Astrocyte (in vitro differentiated cells and primary cell): Measurements from ENCODE around the gene DLGAP3. TPM values are rescaled to one million over a fixed set of nuclear protein-coding genes. Genes with fewer than 3 reads are reported as not detected.

Source experiments
- DNase-seq: peaks from one replicate; pipeline ENCODE4 v3.0.0-alpha.2; 2010; ENCODE audit warnings: low read depth
- FAIRE-seq: peaks from 2 replicates; lab custom pipeline; 2011; peaks lifted over from hg19 to GRCh38; lab: Jason Lieb, UNC
- H2AFZ ChIP-seq: 2 replicates; pipeline ENCODE4 v1.6.0; 2012; ENCODE audit warnings: low read depth, low read length, inconsistent platforms
- H3K27ac ChIP-seq: 2 replicates; pipeline ENCODE4 v1.5.1; 2011; ENCODE audit warnings: low read depth, low read length, inconsistent platforms
- H3K27me3 ChIP-seq: 2 replicates; pipeline ENCODE4 v1.6.0; 2011; ENCODE audit warnings: low read length, inconsistent platforms; ENCODE audit not compliant: insufficient read depth
- H3K36me3 ChIP-seq: 2 replicates; pipeline ENCODE4 v1.5.1; 2011; ENCODE audit warnings: low read length, inconsistent platforms; ENCODE audit not compliant: insufficient read depth
- H3K4me1 ChIP-seq: 2 replicates; pipeline ENCODE4 v1.5.1; 2011; ENCODE audit warnings: low read length, inconsistent platforms; ENCODE audit not compliant: insufficient read depth
- H3K4me2 ChIP-seq: 2 replicates; pipeline ENCODE4 v1.6.0; 2012; ENCODE audit warnings: low read length, inconsistent platforms
- H3K4me3 ChIP-seq: 2 replicates; pipeline ENCODE4 v1.5.1; 2011; ENCODE audit warnings: low read depth, mild to moderate bottlenecking, low read length, inconsistent platforms; ENCODE audit not compliant: insufficient read depth
- H3K79me2 ChIP-seq: 2 replicates; pipeline ENCODE4 v1.6.0; 2012; ENCODE audit warnings: mild to moderate bottlenecking, low read length, inconsistent platforms; ENCODE audit not compliant: insufficient read depth
- H3K9ac ChIP-seq: 2 replicates; pipeline ENCODE4 v1.6.0; 2012; ENCODE audit warnings: mild to moderate bottlenecking, low read length, inconsistent platforms
- H3K9me3 ChIP-seq: 2 replicates; pipeline ENCODE4 v1.5.1; 2012; ENCODE audit warnings: low read depth, mild to moderate bottlenecking, low read length, inconsistent platforms; ENCODE audit not compliant: insufficient read depth
- H4K20me1 ChIP-seq: 2 replicates; pipeline ENCODE4 v1.6.0; 2012; ENCODE audit warnings: low read length, inconsistent platforms; ENCODE audit not compliant: insufficient read depth
- H3K27ac Mint-ChIP-seq: one replicate; pipeline ENCODE4 v1.8.0; 2021; ENCODE audit warnings: mild to moderate bottlenecking, mixed read lengths; ENCODE audit not compliant: unreplicated experiment
- H3K27me3 Mint-ChIP-seq: one replicate; pipeline ENCODE4 v1.8.0; 2021; ENCODE audit warnings: low read depth, mixed read lengths; ENCODE audit not compliant: unreplicated experiment
- H3K36me3 Mint-ChIP-seq: one replicate; pipeline ENCODE4 v1.8.0; 2021; ENCODE audit warnings: low read depth, mixed read lengths; ENCODE audit not compliant: unreplicated experiment
- H3K4me1 Mint-ChIP-seq: one replicate; pipeline ENCODE4 v1.8.0; 2021; ENCODE audit warnings: low read depth, mixed read lengths; ENCODE audit not compliant: unreplicated experiment
- H3K4me3 Mint-ChIP-seq: one replicate; pipeline ENCODE4 v1.8.0; 2021; ENCODE audit warnings: mild to moderate bottlenecking, moderate library complexity, mixed read lengths; ENCODE audit not compliant: unreplicated experiment
- H3K9me3 Mint-ChIP-seq: one replicate; pipeline ENCODE4 v1.8.0; 2021; ENCODE audit warnings: mild to moderate bottlenecking, mixed read lengths; ENCODE audit not compliant: unreplicated experiment
- EZH2 ChIP-seq: IDR thresholded peaks from 2 replicates; pipeline ENCODE4 v1.6.1; 2012; ENCODE audit warnings: mild to moderate bottlenecking, low read length, inconsistent platforms; ENCODE audit not compliant: insufficient read depth
- total RNA-seq: library from RNA; stranded (reverse); gene quantifications from 2 replicates; pipeline ENCODE4 v1.2.1, GENCODE V29; 2021
- TF ChIP-seq, protein P1 (sequence below): IDR thresholded peaks from 2 replicates; pipeline ENCODE4 v1.5.1; 2011; ENCODE audit warnings: low read depth, mild to moderate bottlenecking, inconsistent platforms, low read length, moderate library complexity; ENCODE audit not compliant: insufficient read depth

The DLGAP3 gene
- total RNA-seq, 1 donor from 2014 or later: 2.7 TPM

DNA sequence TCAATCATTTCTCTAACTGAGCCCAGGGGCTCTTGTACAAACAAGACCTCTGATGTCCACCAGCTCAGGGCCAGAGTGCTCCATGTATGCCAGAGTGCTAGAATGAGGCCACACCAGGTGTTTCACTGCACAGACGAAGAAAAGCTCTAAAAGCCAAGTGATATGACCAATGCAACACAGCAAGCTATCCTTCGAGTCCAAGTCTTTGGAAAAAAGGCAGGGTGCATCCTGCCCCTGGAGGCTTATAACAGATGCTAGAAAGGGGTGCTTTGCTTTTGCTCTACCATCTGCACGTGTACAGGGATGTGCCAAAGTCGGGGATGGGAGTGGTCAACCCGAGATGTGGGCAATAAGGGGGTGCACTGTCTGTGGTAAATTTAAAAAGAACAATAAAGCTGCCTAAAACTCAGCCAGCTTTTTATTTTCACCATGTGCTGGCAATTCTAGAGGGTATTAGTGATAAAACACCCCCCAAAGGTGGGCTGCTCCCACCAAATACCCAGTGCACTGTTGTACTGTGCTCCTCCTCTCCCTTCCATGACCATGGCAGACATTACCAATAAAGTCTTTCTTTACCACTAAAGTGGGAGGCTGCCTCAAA is 102.0 kb downstream of the DLGAP3 start:
- no peak overlapping the region for H3K27ac ChIP-seq

DNA sequence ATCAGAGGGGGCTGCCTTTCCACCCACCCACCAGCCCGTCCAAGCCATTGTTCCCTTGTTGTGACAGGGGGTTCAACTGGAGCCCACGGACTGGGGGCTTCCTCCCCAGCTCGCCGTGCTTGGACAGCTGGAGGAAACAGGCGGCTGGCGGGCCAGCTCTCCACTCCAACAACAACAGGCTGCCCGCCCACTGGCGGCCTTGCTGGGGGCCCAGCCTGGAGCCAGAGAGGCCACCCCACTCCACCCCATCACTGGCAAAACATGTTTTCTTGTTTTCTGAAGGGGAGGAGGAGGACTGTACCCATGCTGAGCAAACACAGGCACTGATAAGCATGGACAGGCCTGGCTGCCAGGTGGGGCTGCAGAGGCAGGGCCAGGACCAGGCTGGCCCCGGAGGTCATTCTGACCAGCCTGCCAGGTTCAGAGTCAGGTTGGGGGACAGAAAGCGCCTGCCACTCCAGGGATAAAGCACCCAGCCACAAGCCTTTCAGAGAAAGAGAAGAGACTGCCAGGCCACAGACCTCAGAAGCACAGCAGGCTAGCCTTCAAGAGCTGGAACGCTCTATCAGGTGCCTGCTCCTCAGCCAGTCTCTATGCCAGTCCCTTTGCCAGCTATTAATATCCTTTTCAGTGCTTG is 103.9 kb downstream of the DLGAP3 start:
- peaks cover 17% of the 10 kb centered on the region for H3K27me3 Mint-ChIP-seq
- H3K4me3 Mint-ChIP-seq: no peak overlapping the region
- H2AFZ ChIP-seq: no peak overlapping the region
- H3K36me3 Mint-ChIP-seq: no peaks in the 10 kb centered on the region
- H3K4me3 ChIP-seq: no peak overlapping the region
- H3K27me3 ChIP-seq: no peaks in the 10 kb centered on the region
- no peaks in the 10 kb centered on the region for H3K9me3 Mint-ChIP-seq
- H3K27ac ChIP-seq: no peak overlapping the region
- H3K36me3 ChIP-seq: no peaks in the 10 kb centered on the region
- H3K4me2 ChIP-seq: no peak overlapping the region
- H3K79me2 ChIP-seq: no peaks in the 10 kb centered on the region
- H3K27ac Mint-ChIP-seq: no peak overlapping the region
- H4K20me1 ChIP-seq: no peaks in the 10 kb centered on the region
- H3K4me1 ChIP-seq: no peaks in the 10 kb centered on the region
- TF ChIP-seq EZH2: no peak
- TF ChIP-seq, protein P1, sequence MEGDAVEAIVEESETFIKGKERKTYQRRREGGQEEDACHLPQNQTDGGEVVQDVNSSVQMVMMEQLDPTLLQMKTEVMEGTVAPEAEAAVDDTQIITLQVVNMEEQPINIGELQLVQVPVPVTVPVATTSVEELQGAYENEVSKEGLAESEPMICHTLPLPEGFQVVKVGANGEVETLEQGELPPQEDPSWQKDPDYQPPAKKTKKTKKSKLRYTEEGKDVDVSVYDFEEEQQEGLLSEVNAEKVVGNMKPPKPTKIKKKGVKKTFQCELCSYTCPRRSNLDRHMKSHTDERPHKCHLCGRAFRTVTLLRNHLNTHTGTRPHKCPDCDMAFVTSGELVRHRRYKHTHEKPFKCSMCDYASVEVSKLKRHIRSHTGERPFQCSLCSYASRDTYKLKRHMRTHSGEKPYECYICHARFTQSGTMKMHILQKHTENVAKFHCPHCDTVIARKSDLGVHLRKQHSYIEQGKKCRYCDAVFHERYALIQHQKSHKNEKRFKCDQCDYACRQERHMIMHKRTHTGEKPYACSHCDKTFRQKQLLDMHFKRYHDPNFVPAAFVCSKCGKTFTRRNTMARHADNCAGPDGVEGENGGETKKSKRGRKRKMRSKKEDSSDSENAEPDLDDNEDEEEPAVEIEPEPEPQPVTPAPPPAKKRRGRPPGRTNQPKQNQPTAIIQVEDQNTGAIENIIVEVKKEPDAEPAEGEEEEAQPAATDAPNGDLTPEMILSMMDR: no peak
- H3K9ac ChIP-seq: no peak overlapping the region
- FAIRE-seq (no peak), DNase-seq (no peak)
- peaks cover 3% of the 10 kb centered on the region for H3K9me3 ChIP-seq
- H3K4me1 Mint-ChIP-seq: no peaks in the 10 kb centered on the region

More for the DNA sequence above, 102.0 kb downstream of the DLGAP3 start:
- Histone ChIP-seq H3K36me3 (no peaks in the 10 kb centered on the region), H4K20me1 (no peaks in the 10 kb centered on the region), H3K27me3 (no peaks in the 10 kb centered on the region), H3K4me3 (no peak overlapping the region), H3K79me2 (no peaks in the 10 kb centered on the region), H3K9ac (no peak overlapping the region), H2AFZ (no peak overlapping the region), H3K9me3 (peaks cover 3% of the 10 kb centered on the region), H3K4me1 (no peaks in the 10 kb centered on the region), H3K4me2 (no peak overlapping the region)
- no peaks in the 10 kb centered on the region for H3K36me3 Mint-ChIP-seq
- FAIRE-seq (no peak), DNase-seq (no peak)
- H3K27ac Mint-ChIP-seq: no peak overlapping the region
- H3K9me3 Mint-ChIP-seq: peaks cover 3% of the 10 kb centered on the region
- peaks cover 15% of the 10 kb centered on the region for H3K27me3 Mint-ChIP-seq
- TF ChIP-seq EZH2: no peak
- TF ChIP-seq, protein P1: no peak
- no peaks in the 10 kb centered on the region for H3K4me1 Mint-ChIP-seq
- no peak overlapping the region for H3K4me3 Mint-ChIP-seq
